GM19397 (cell line): ENCODE data around the gene ZFYVE26.
"Not testable (repeated sequence)": the region's sequence is repeated elsewhere in the genome, so short reads cannot be mapped to it uniquely, and the experiment has no call there.

Experiments used
- ATAC-seq: cut with Tn5 transposase; IDR thresholded peaks from one replicate; pipeline ENCODE4 v1.9.1; 2021; ENCODE audit warnings: mild to moderate bottlenecking, moderate library complexity; ENCODE audit not compliant: unreplicated experiment

The ZFYVE26 gene

DNA sequence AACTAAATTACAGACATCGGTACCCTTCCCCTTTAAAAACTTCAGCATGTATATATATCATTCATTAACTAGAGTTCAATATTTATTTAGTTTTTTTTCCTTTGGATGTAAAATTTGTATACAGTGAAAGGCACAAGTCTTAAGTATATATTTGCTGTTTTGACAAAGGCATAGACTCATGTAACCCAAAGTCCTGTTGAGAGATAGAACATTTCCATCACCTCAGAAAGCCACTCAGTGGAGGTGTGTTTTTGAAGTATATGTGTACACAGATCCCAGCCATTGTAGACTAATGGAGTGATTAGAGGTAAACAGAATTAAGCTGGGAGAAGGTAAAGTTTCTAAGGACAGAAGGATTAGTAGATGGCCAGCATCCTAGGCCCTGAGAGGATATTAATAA, 99.3 kb downstream of the ZFYVE26 start:
- ATAC-seq = no peak

DNA sequence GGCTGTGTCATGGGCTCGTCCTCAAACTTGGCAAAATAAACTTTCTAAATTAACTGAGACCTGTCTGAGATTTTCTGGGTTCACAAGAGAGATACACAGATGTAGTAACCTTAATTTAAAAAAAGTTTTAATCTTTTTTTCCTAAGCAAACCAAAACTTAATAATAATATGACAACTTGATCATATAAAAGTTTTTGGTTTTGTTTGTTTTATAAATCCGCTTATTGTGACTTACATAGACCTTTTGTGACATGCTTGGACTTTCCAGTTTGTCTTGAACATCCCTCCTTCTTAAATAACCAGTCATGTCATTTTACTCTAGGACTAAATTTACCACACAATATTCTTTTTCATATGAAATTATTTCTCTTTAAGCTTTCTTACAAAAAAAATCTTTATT, 106.2 kb downstream of the ZFYVE26 start:
- no peak for ATAC-seq

DNA sequence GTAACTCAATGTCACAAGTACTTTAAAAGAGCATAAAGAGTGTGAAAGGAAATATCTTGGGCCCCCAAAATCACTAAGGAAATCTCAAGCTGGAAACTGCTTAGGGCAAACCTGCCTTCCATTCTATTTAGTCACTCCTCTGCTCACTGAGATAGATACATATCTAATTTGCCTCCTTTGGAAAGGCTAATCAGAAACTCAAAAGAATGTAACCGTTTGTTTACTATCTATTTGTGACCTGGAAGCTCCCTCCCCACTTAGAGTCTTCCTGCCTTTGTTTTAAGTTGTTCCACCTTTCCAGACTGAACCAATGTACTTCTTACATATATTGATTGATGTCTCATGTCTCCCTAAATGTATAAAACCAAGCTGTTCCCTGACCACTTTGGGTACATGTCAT, 106.6 kb downstream of the ZFYVE26 start:
- ATAC-seq = not testable (repeated sequence)

DNA sequence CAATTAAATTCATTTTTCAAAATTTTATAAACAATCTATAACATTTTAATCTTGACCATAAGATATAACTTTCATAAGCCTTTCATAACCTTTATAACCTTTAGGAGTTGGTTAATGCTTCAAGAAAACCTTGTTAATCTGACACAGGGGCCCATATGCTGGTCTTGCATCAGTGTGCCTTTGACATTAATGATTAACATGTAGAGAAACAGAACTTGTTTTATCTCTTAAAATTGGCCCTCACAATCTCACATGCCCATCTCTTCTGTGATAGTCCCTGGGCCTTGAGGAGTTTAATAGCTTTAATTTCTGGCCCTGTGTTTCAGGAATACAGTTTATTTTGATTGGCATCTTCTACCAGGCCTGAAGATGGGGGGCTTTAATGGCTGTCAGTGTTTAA, 107.0 kb downstream of the ZFYVE26 start:
- not testable (repeated sequence) for ATAC-seq

DNA sequence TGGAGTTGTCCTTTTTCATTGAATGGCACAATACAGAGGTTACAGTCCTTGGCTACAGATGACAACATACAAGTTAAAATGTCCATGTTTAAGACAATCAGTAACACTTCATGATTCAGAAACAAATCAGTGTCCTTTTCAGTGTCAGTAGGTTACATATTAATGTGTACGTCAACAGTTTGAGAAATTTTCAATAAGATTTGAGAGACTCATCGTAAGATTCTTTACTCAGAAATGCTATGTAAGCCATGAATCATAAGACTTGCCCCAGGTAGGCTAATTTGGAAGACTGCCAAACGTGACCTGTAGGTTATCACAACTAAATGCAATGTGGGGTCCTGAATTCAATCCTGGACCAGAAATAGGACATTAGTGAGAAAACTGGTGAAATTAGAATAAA, 111.2 kb downstream of the ZFYVE26 start:
- no peak for ATAC-seq

DNA sequence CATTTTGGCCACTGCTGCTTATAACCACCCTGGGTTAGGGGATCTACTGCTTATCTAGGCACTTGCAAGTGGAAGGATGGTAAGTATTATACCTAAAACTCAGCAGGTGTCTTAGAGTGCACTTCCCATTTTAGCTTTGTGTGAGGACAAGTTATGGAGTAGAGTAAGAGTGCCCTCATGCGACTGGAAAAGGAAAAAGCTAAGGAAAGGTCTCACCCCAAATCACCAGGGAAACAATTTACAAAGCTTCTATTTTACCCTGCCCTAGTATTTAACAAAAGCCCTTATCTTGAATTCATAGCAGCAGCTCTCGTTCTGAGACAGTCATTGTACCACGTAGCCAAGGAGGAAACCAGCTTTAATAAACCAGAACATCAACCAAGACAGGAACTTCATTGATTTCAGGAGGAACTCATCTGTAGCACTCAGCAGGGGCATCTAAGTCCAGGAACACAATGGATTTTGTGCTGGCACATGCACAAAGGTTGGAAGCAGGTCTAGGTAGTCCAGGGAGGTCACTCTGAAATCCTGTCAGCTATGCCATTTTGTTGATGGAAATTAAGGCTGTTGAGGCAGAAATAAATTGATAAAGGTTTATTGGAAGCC, 111.8 kb downstream of the ZFYVE26 start:
- ATAC-seq = no peak

DNA sequence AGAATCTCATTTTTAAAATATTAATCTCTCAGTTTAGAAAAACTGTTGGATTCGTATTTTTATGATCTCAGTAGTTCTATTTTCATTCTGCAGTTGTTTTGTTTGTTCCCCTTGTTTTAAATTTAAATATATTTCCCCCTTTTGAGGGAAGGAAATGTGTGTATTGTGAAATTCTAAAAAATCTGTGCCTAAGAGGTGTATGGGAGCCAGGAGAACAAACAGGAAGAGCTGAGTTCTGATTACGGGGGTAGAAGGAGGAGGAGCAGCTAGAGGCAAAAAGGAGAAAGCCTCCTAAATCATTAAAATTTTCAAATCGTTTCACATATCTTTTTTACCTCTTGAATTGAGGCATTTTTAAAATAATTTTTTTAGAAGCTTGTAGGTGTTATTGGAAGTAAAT, 112.4 kb downstream of the ZFYVE26 start:
- ATAC-seq = no peak

DNA sequence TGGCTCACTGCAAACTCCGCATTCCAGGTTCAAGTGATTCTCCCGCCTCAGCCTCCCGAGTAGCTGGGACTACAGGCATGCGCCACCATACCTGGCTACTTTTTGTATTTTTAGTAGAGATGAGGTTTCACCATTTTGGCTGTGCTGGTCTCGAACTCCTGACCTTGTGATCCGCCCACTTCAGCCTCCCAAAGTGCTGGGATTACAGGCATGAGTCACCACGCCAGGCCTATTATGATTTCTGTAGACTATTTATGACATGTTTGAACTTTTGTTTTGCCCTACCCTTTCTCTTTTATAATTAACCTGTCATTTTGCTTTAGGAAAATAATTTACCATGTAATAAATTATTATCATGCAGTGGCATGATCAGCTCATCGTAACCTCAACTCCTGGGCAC, 114.9 kb downstream of the ZFYVE26 start, which contains the start of gene RDH12:
TSS of gene RDH12 (plus strand) at position 395 of the 400 bp plus-strand sequence. CDS start 20,757 bp downstream, outside the sequence.
- ATAC-seq = not testable (repeated sequence)

DNA sequence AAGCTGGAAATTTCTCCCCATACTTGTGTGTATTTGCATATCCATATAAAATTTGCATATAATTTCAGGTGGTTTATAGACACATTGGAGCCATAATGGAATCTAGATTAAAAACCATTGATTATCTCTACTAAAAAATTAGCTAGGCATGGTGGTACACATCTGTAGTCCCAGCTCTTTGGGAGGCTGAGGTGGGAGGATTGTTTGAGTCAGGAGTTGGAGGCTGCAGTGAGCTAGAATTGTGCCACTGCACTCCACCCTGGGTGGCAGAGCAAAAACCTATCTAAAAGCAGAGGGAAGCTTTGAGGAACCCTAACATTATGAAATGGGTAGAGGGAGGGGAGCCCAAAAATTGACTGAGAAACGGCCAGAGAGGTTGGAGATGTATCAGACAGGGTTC, 118.2 kb downstream of the ZFYVE26 start:
- ATAC-seq = no peak

DNA sequence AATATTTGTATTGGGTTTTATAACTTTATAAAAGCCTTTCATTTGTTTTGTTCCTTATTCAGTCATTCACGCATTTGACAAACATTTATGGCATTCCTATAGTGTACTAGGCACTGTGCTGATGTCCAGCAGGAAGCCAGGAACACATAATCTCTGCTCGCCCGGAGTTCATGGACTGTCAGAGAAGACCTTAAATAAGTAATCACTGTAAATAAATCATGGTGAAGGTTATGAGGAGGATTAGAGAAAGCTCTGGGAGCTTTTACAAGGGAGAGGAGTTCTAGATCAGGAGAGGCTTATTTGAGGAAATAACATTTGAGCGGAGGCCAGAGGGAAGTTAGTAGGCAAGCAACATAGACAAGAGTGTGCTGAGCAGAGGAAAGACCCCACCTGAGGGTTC, 119.4 kb downstream of the ZFYVE26 start:
- no peak for ATAC-seq
